K562 (cell line): ENCODE results near the gene LTBP1. TPM values are rescaled to one million over a fixed set of nuclear protein-coding genes. Genes with fewer than 3 reads are reported as not detected.

Experiments used
- CREB1 ChIP-seq, 2 experiments: sonication (generic) in 1 of 2; formaldehyde crosslinking in 1 of 2; IDR thresholded peaks; 2 replicates each; pipeline versions ENCODE4 v1.6.1 to v1.8.0; 2012 to 2022; ENCODE audit warnings: inconsistent platforms in 1 of 2, mild to moderate bottlenecking in 1 of 2, missing genetic modification reagents in 1 of 2, moderate library complexity in 1 of 2
- HDAC1 ChIP-seq, 2 experiments: fragments of 450-650 bp; IDR thresholded peaks; 2 replicates each; pipeline ENCODE4 v1.6.1; 2016 to 2017; ENCODE audit warnings: inconsistent platforms in 1 of 2, mild to moderate bottlenecking in 1 of 2, moderate library complexity in 1 of 2
- JUN ChIP-seq, 2 experiments: sonication (generic) in 1 of 2; formaldehyde crosslinking in 1 of 2; IDR thresholded peaks; 2 replicates each; pipeline versions ENCODE4 v1.6.1 to v1.8.0; 2012 to 2022; ENCODE audit warnings: borderline replicate concordance in 2 of 2, mild to moderate bottlenecking in 2 of 2, improper control_type of control experiment in 1 of 2, low read depth in 1 of 2, low read length in 1 of 2, missing genetic modification reagents in 1 of 2
- JUNB ChIP-seq: fragments of 450-650 bp; formaldehyde crosslinking; conservative IDR thresholded peaks from 2 replicates; pipeline ENCODE4 v1.4.0; 2020; ENCODE audit warnings: mild to moderate bottlenecking
- KLF16 ChIP-seq: IDR thresholded peaks from 2 replicates; pipeline ENCODE4 v1.6.1; 2016; ENCODE audit warnings: antibody characterized with exemption
- MTF1 ChIP-seq: fragments of 250-450 bp; sonication (Bioruptor Pico); IDR thresholded peaks from 2 replicates; pipeline ENCODE4 v1.9.0; 2021; ENCODE audit warnings: moderate library complexity, mild to moderate bottlenecking, inconsistent platforms, borderline replicate concordance
- NFE2L1 ChIP-seq: fragments of 450-650 bp; IDR thresholded peaks from 2 replicates; pipeline ENCODE4 v1.6.1; 2016; ENCODE audit warnings: missing genetic modification characterization, low read depth, mild to moderate bottlenecking, missing compliant biosample characterization, moderate library complexity, borderline replicate concordance
- SMARCA5 ChIP-seq: fragments of 450-650 bp; IDR thresholded peaks from 2 replicates; pipeline ENCODE4 v1.6.1; 2016
- SRF ChIP-seq, 2 experiments: fragments of 250-450, 450-650 bp in 1 of 2; sonication (Bioruptor Pico) in 1 of 2; sonication (generic) in 1 of 2; formaldehyde crosslinking; IDR thresholded peaks; 2 replicates each; pipeline versions ENCODE4 v1.5.0 to v1.5.1; 2020 to 2022; ENCODE audit warnings: mild to moderate bottlenecking in 1 of 2, missing genetic modification reagents in 1 of 2
- STAT5A ChIP-seq: IDR thresholded peaks from 2 replicates; pipeline ENCODE4 v1.6.1; 2012; ENCODE audit warnings: low read length, inconsistent platforms, borderline replicate concordance
- ZBTB8A ChIP-seq: fragments of 450-650 bp; IDR thresholded peaks from 2 replicates; pipeline ENCODE4 v1.6.1; 2018; ENCODE audit warnings: mild to moderate bottlenecking, moderate library complexity; ENCODE audit not compliant: partially characterized antibody
- ZC3H11A ChIP-seq: IDR thresholded peaks from 2 replicates; pipeline ENCODE4 v1.6.1; 2012; ENCODE audit warnings: low read depth, low read length, improper control_type of control experiment
- ZC3H8 ChIP-seq: fragments of 450-650 bp; IDR thresholded peaks from 2 replicates; pipeline ENCODE4 v1.6.1; 2017
- ZFP1 ChIP-seq: fragments of 450-650 bp; formaldehyde crosslinking; IDR thresholded peaks from 2 replicates; pipeline ENCODE4 v1.4.0; 2020; ENCODE audit warnings: mild to moderate bottlenecking, mixed read lengths
- polyA plus RNA-seq, 8 experiments: library from polyadenylated mRNA; depleted of rRNA in 4 of 8; stranded (reverse) in 5 of 8; unstranded in 3 of 8; fragments of >200 nt; fragmentation: Nextera tagmentation in 2 of 8; fragmentation: Illumina TruSeq in 1 of 8; extraction: Ambion mirVana in 2 of 8; extraction: Trizol in 1 of 8; gene quantifications; 2 replicates each; pipeline versions ENCODE4 v1.2.1 to v1.2.3, GENCODE V29; 2011 to 2014; ENCODE audit warnings: inconsistent platforms in 1 of 8, missing spikeins in 1 of 8
- total RNA-seq, 7 experiments: library from RNA; depleted of rRNA in 6 of 7; stranded (reverse); fragments of >200 nt in 6 of 7; fragmentation: Illumina TruSeq in 2 of 7; extraction: Trizol in 2 of 7; gene quantifications; 2 replicates each; pipeline versions ENCODE4 v1.2.1 to v1.2.3, GENCODE V29; 2011 to 2021; ENCODE audit warnings: low replicate concordance in 1 of 7
- TF ChIP-seq, protein P1 (sequence below), 2 experiments: fragments of 250-450 bp in 1 of 2; fragments of 450-650 bp in 1 of 2; sonication (Bioruptor Pico) in 1 of 2; IDR thresholded peaks; 2 replicates each; pipeline versions ENCODE4 v1.6.1 to v1.8.0; 2016 to 2021; ENCODE audit warnings: mild to moderate bottlenecking in 2 of 2, moderate library complexity in 2 of 2, missing compliant biosample characterization in 1 of 2, missing genetic modification characterization in 1 of 2
- TF ChIP-seq, protein P2 (sequence below): fragments of 450-650 bp; IDR thresholded peaks from 2 replicates; pipeline ENCODE4 v1.6.1; 2016
- TF ChIP-seq, protein P3 (sequence below): fragments of 450-650 bp; formaldehyde crosslinking; IDR thresholded peaks from 2 replicates; pipeline ENCODE4 v1.4.0; 2022; ENCODE audit warnings: missing genetic modification characterization

The LTBP1 gene
- total and polyA plus RNA-seq, 9 of the 15 experiments (the other 6 are each of a cell fraction or from before 2014, with no cell fraction given) = 3.6 to 16.4 (median 8.5) TPM

DNA sequence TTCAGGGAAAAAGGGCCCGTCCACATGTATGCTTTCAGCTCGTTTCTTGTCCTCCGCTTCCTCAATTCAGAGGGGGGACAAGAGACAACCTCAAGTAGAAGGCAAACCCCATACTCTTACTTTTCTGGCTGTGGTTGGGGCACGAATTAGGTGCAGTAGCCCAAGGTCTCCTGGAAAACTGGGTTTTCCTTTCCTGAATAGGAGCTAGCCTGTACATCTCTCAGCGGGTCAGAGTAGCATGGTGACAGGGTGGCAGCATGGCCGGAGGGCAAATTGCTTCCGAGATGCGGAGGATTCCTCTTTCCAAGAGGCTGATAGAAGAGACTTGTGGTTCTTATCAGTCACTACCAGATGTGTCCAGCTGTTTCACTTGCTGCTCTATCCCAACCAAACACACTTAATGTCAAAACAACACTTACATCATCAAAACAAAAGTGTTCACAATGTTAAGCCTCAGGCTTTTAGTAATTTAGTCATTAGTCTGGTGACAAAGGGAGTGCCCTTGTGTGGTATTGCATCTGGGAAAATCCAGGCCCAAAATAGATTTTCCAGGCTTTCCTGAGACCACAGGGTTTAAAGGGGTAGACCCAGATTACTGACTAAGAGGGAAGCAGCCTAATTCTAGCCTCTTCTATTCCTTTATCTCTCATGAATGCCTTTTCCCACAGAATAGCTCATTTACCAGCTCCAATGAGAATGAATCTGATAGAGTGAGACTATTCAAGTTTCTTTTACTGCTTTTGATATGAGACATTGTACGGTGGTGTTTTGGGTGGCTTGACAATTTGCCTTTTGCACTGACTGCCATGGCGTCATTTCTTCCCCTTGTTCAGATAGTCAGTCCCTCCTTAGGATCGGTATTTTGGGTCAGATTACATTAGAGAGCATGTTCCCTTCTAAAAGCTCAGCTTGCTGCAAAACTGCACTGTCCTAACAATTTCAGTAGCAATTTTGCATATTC lies 162.0 kb downstream of the LTBP1 start (continued):
- TF ChIP-seq SMARCA5 = peak; percentile 67; the same call in 1 of the 2 replicates
- TF ChIP-seq ZFP1 (CRISPR knock-in tag) = no peak
- TF ChIP-seq MTF1 (CRISPR knock-in tag) = no peak
- TF ChIP-seq STAT5A = peak; percentile 96
- peak in 1 of 2 experiments; percentile 76; a peak in 2 of 4 replicates for TF ChIP-seq HDAC1 (IDR thresholded peaks at IDR 0.05)
- TF ChIP-seq ZC3H11A = no peak
- TF ChIP-seq, protein P1, sequence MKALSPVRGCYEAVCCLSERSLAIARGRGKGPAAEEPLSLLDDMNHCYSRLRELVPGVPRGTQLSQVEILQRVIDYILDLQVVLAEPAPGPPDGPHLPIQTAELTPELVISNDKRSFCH (CRISPR knock-in tag; IDR thresholded peaks at IDR 0.05) = no peak
- TF ChIP-seq, protein P1 (tag; IDR thresholded peaks at IDR 0.05) = peak; percentile 85
- TF ChIP-seq JUN (IDR thresholded peaks at IDR 0.05; ENCODE audit: borderline replicate concordance, low read depth, low read length) = peak; percentile 86
- no peak for TF ChIP-seq JUN (CRISPR knock-in tag; IDR thresholded peaks at IDR 0.05; ENCODE audit: borderline replicate concordance)
- TF ChIP-seq KLF16 = peak; percentile 96
- no peak for TF ChIP-seq ZBTB8A
- peak; percentile 74; the same call in 1 of the 2 replicates for TF ChIP-seq CREB1 (IDR thresholded peaks at IDR 0.05)
- TF ChIP-seq CREB1 (CRISPR knock-in tag; IDR thresholded peaks at IDR 0.05) = peak; percentile 43; the same call in 1 of the 2 replicates
- TF ChIP-seq, protein P2, sequence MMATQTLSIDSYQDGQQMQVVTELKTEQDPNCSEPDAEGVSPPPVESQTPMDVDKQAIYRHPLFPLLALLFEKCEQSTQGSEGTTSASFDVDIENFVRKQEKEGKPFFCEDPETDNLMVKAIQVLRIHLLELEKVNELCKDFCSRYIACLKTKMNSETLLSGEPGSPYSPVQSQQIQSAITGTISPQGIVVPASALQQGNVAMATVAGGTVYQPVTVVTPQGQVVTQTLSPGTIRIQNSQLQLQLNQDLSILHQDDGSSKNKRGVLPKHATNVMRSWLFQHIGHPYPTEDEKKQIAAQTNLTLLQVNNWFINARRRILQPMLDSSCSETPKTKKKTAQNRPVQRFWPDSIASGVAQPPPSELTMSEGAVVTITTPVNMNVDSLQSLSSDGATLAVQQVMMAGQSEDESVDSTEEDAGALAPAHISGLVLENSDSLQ = peak; percentile 29; the same call in 1 of the 2 replicates
- TF ChIP-seq ZC3H8 = no peak
- peak in 1 of 2 experiments; percentile 55; a peak in 2 of 4 replicates for TF ChIP-seq SRF (CRISPR knock-in tag; IDR thresholded peaks at IDR 0.05)
- TF ChIP-seq, protein P3, sequence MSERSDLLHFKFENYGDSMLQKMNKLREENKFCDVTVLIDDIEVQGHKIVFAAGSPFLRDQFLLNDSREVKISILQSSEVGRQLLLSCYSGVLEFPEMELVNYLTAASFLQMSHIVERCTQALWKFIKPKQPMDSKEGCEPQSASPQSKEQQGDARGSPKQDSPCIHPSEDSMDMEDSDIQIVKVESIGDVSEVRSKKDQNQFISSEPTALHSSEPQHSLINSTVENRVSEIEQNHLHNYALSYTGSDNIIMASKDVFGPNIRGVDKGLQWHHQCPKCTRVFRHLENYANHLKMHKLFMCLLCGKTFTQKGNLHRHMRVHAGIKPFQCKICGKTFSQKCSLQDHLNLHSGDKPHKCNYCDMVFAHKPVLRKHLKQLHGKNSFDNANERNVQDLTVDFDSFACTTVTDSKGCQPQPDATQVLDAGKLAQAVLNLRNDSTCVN (CRISPR knock-in tag) = no peak
- TF ChIP-seq JUNB (CRISPR knock-in tag) = no peak
- TF ChIP-seq NFE2L1 (tag) = no peak
